Stimulated activated effector memory CD8-positive, alpha-beta T cell treated with anti-CD3 and anti-CD28 coated beads, Interleukin-12 subunit alpha, Interleukin-12 subunit beta, amount 100 ng/mL, for 72 hours (primary cell): ENCODE data around the gene MAP1B.
"Not testable (repeated sequence)": the region's sequence is repeated elsewhere in the genome, so short reads cannot be mapped to it uniquely, and the experiment has no call there.

Experiments used
- ATAC-seq: fragments of 150-1000 bp; cut with Tn5 transposase; 2 replicates; pipeline ENCODE4 v1.10.0; 2021
- DNase-seq, 2 donors: peaks; one replicate each; pipeline ENCODE4 v3.0.0; 2021 to 2022; ENCODE audit warnings: low spot score in 2 of 2
- H3K27ac Mint-ChIP-seq: one replicate; pipeline ENCODE4 v1.8.0; 2022; ENCODE audit warnings: mild to moderate bottlenecking, mixed read lengths
- H3K36me3 Mint-ChIP-seq: one replicate; pipeline ENCODE4 v1.8.0; 2022; ENCODE audit warnings: mild to moderate bottlenecking, mixed read lengths
- H3K4me1 Mint-ChIP-seq: one replicate; pipeline ENCODE4 v1.8.0; 2022; ENCODE audit warnings: mixed read lengths
- H3K4me3 Mint-ChIP-seq: one replicate; pipeline ENCODE4 v1.8.0; 2022; ENCODE audit warnings: mild to moderate bottlenecking, mixed read lengths
- H3K9me3 Mint-ChIP-seq: one replicate; pipeline ENCODE4 v1.8.0; 2022; ENCODE audit warnings: mixed read lengths

MAP1B gene

DNA sequence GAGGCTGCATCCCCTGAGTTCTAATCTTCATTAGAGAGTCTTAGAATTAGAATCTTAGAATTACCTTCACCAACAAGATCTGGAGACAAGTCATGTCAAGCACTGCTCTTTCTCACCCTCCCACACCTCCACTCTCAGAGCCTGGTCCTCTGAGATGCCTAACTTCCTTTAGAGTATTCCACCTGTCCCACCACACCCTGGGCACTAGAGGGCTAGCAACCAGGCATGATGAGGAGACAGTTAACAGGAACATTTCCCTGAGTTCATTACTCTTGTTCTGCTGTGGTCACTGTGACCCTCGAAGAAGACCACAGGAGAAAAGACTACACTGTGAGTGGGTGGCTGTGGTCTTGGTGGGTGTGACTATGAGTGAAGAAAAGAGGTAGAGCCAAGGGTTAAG lies 25.2 kb upstream of the MAP1B start:
- Mint-ChIP-seq H3K27ac (no peak overlapping the region), H3K9me3 (no peaks in the 10 kb centered on the region), H3K36me3 (no peaks in the 10 kb centered on the region), H3K4me1 (no peaks in the 10 kb centered on the region), H3K4me3 (no peak overlapping the region)
- ATAC-seq (no peak), DNase-seq (no peak)

DNA sequence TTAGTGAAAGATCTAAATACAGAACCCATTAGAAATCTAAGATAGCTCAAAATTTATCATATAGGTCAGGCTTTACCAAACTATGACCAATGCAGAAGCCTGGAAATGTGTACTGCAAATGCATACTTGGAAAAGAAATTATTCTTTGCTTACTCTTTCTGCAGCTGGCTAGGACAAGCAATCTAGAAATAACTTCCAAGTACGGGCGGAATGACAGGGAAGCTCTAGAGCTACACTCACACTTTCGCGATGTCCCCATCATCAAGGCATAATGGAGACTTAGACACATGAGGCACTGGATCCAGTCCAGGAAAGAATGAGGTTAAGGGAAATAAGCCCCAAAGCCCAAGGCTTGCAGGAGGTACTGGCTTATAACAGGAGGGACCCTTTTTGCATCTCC lies 22.4 kb upstream of the MAP1B start:
- DNase-seq (no peak), ATAC-seq (no peak)
- Mint-ChIP-seq H3K9me3 (no peaks in the 10 kb centered on the region), H3K4me1 (no peaks in the 10 kb centered on the region), H3K27ac (no peak overlapping the region), H3K36me3 (no peaks in the 10 kb centered on the region), H3K4me3 (no peak overlapping the region)

DNA sequence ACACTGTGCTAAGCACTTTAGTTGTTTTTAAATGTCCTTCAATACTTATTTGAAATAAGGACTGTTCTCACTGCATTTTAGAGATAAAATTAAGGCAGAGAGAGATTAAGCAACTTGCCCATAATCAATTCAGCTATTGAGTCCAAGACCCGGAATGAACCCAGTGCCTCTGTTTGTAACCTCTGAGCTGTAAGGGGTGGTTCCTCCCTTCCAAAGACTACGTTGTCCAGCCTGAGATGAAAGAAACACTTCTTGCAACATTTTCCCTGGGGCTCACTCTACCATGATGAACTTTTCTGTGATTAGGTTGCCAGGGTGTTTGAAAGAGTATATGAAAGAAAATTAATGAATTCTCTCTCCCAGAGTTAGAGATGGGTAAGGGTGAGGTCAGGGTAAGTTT lies 22.0 kb upstream of the MAP1B start:
- no peaks in the 10 kb centered on the region for H3K4me1 Mint-ChIP-seq
- H3K4me3 Mint-ChIP-seq, result no peak overlapping the region
- DNase-seq (no peak), ATAC-seq (no peak)
- H3K27ac Mint-ChIP-seq, result no peak overlapping the region
- no peaks in the 10 kb centered on the region for H3K9me3 Mint-ChIP-seq
- H3K36me3 Mint-ChIP-seq, result no peaks in the 10 kb centered on the region

DNA sequence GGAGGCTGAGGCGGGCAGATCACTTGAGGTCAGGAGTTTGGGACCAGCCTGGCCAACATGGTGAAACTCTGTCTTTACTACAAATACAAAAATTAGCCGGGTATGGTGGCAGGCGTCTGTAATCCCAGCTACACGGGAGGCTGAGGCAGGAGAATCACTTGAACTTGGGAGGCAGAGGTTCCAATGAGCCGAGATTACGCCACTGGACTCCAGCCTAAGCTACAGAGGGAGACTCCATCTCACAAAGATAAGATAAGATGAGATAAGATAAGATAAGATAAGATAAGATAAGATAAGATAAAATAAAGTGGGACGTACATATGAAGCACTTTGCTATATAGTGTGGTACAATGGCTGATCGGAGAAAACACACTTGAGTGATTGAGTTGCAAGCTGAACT lies 17.6 kb upstream of the MAP1B start:
- H3K9me3 Mint-ChIP-seq, DNase-seq, H3K27ac Mint-ChIP-seq, H3K36me3 Mint-ChIP-seq, ATAC-seq, H3K4me1 Mint-ChIP-seq, H3K4me3 Mint-ChIP-seq: not testable (repeated sequence)

DNA sequence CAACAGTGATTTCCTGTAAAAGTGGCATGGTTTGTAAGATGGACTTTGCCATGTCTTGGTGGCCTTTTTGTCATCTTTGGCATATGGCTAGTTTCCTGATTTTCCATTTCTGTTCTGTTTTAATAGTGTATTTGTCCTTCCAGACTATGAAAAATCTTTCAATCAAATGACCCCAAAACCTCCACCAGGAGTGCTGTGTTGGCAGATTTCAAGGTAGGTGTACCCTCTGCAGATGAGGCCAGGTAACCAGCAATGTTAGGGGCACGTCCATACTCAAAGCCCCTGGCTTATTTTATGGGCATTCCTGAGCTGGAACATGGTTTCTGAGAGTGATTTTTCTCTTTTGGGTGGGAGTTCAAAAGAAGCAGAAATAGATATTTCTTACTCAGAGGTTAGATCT lies 15.2 kb upstream of the MAP1B start:
- DNase-seq (no peak), ATAC-seq (no peak)
- Mint-ChIP-seq H3K4me3 (no peak overlapping the region), H3K36me3 (no peaks in the 10 kb centered on the region), H3K27ac (no peak overlapping the region), H3K9me3 (no peaks in the 10 kb centered on the region), H3K4me1 (no peaks in the 10 kb centered on the region)

DNA sequence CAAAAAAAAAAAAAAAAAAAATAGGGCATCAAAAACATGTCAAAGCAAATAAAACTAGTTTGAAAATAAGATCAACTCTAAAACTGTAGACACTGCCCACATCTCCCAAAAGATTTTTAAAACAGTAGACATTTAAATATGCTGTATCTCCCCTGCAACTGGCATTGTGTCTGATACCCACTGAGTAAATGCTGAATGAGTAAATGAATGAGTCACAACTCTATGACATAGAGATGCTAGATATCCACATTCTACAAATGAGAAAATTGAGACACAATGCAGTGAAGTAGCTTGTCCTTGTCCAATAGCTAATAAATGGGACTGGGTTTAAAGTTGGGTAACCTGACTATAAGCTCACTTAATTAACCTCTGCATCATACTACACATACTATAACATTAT lies 14.1 kb upstream of the MAP1B start:
- Mint-ChIP-seq H3K9me3 (no peaks in the 10 kb centered on the region), H3K36me3 (no peaks in the 10 kb centered on the region), H3K27ac (no peak overlapping the region), H3K4me1 (no peaks in the 10 kb centered on the region), H3K4me3 (no peak overlapping the region)
- ATAC-seq, result peak; percentile 51
- no peak for DNase-seq

DNA sequence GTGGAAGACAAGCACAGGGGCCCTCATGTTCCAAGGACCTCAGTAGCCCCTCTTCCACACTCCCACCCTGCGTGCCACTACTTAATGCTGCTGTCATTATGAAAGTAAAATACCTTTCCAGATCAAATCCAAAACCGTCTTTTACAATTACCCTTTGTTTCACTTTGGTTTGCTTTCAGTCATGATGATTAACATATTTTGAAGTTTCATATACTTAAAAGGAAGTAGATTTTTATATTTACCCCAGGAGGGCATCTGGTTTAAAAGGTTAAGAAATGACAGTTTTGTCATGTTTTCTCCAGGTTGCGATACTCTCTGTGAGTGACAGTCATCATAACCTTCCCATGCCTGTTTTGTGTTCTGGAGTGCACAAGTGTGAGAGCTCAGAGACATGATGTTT lies 13.5 kb upstream of the MAP1B start:
- no peaks in the 10 kb centered on the region for H3K36me3 Mint-ChIP-seq
- no peak overlapping the region for H3K4me3 Mint-ChIP-seq
- no peaks in the 10 kb centered on the region for H3K4me1 Mint-ChIP-seq
- no peaks in the 10 kb centered on the region for H3K9me3 Mint-ChIP-seq
- ATAC-seq (peak; percentile 64), DNase-seq (no peak)
- H3K27ac Mint-ChIP-seq, result no peak overlapping the region

DNA sequence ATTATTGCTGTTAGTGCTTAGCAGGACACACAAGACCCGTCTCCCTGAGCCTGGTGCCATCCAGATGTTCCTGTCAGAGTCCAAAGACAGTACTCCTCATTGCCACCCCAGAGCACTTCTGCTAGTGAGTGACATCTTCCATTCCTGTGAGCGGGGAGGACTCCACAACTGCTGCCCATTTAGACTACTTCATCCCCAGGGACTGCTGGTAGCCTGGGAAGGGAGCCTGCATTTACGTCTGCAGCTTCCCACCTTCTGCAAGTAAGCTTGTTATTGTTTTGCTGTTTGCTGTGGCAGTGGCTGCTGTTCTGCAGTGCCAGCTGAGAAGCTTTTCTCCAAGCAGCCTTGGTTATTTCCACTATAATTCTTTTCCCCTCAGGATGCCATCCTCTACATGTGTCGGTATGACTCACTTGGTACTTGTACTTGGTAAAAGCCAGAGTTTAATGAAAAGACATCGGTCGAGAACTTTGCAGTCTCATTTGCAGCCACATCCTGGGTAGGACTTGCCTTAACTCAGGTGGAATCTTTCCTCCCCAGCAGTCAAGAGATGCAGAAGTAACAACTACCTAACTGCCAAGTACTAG lies 10.6 kb upstream of the MAP1B start:
- peak; percentile 11 for ATAC-seq
- no peak for DNase-seq

DNA sequence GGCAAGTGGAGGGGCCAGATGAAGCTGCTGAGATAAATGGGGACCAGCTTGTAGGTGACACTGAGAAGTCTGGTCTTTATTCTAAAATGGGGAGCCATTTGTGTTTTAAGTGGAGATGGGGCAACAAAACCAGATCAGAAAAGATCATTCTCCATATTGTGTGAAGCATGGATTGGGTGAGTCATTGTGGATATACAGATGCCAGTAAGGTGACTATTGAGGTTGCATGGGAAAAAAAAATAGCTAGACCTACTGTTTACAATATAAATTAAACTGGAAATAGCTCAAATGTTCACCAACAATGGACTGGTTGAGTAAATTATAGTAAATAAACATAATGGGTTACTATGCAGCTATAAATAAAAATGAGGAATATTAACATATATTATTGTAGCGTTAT lies 5.4 kb upstream of the MAP1B start:
- H3K36me3 Mint-ChIP-seq, result no peaks in the 10 kb centered on the region
- H3K9me3 Mint-ChIP-seq, result no peaks in the 10 kb centered on the region
- no peak overlapping the region for H3K4me3 Mint-ChIP-seq
- no peak for DNase-seq
- no peak overlapping the region for H3K27ac Mint-ChIP-seq
- peaks cover 3% of the 10 kb centered on the region for H3K4me1 Mint-ChIP-seq
- no peak for ATAC-seq

More for the DNA sequence above, 10.6 kb upstream of the MAP1B start:
- Mint-ChIP-seq H3K4me3 (no peak overlapping the region), H3K36me3 (no peaks in the 10 kb centered on the region), H3K9me3 (no peaks in the 10 kb centered on the region), H3K27ac (no peak overlapping the region), H3K4me1 (no peaks in the 10 kb centered on the region)

DNA sequence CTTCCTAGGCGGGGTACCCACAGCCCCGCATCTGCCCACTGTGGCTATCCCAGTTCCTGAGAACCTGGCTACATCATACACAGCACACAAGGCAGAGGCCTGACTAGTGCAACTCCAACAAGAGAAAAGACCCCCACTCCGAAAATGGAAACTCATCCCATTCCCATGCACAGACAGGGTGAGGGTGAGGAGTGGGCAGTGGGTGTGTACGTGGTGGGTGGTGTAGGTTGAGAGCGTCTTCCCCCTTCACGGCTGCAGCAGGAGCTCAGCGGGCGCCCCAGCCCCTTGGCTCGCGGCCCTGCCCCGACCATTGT lies 501 bp upstream of the MAP1B start:
- H3K36me3 Mint-ChIP-seq, result no peaks in the 10 kb centered on the region
- H3K4me1 Mint-ChIP-seq, result peaks cover 11% of the 10 kb centered on the region

DNA sequence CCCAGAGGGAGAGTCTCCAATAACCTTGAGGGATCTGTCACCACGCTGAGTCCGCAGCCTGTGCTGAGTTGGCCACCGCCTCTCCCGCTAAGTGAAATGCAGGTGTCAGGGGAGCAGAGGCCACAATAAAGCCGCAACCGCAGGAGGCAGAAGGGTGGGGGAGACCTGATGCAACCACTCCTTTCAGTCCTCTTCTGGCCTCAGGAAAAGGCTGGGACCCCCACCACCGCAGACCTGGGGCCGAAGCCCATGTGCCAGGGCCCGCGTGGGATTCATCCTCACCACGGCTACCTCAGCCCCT lies 576 bp downstream of the MAP1B start:
- H3K4me1 Mint-ChIP-seq, result peaks cover 11% of the 10 kb centered on the region

More for the DNA sequence above, 501 bp upstream of the MAP1B start:
- Mint-ChIP-seq H3K27ac (no peak overlapping the region), H3K4me3 (peak overlapping the region; percentile 38), H3K9me3 (no peaks in the 10 kb centered on the region)
- DNase-seq, result no peak
- no peak for ATAC-seq

DNA sequence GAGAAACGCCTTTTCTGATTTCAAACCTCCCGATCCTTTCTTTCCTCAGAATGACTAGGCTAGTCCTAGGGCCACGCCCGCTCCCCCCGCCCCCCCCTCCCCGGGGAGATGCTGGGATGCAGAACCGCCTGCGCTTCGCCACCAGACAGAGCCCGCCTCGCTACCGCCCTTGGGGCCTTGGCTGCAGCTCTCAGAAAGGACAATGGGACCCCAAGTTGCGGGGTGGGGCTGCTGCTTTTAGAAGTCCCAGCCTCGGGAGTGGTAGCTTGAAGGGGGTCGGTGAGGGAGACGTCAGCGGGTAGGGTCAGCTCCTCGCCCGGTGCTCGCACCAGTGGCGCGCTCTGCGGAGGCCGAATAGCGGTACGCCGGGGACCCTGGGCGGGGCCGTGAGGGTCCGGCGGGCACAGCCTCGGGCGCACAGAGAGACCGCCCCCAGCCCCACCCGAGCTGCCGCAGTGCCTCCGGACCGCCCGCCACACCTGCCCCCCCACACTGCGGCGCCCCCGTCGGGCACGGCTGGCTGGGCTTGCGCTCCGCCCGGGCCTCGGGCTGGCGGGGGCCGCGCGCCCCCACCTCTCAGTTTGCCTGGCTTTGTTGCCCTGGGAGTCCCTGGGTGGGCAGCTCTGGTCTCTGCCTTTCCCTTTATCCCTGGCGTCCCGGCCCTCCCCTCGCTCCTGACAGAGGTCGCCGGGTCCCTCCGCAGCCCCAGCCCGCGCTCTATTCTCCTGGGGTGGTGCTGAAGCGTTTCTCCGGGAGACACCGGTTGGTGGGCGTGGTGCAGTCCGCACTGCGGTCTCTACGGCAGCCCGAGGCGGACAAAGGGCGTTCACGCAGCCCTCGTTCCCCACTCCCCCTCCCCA lies 1.2 kb downstream of the MAP1B start:
- H3K27ac Mint-ChIP-seq, result no peak overlapping the region

More for the DNA sequence above, 576 bp downstream of the MAP1B start:
- ATAC-seq, result peak; percentile 32
- Mint-ChIP-seq H3K36me3 (no peaks in the 10 kb centered on the region), H3K4me3 (peak overlapping the region; percentile 38), H3K27ac (no peak overlapping the region), H3K9me3 (no peaks in the 10 kb centered on the region)
- DNase-seq, result no peak

DNA sequence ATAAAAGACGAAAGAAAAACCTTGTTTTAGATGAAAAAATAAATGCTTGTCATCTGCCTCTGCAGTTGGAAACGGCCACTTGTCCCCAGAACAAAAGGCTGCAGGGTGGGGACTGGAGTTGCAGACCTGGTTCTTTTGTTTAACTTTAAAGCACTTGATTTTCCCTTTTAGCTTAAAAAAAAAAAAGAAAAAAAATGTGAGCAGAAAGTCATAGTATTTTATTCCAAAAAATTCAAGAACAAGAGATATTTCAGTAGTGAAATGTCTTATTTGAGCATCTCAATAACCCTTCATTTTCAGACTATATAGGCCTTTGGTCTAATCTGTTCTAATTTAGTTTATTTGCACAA lies 1.8 kb downstream of the MAP1B start:
- Mint-ChIP-seq H3K36me3 (no peaks in the 10 kb centered on the region), H3K4me3 (peak overlapping the region; percentile 38), H3K9me3 (no peaks in the 10 kb centered on the region), H3K4me1 (peaks cover 11% of the 10 kb centered on the region), H3K27ac (no peak overlapping the region)
- DNase-seq (no peak), ATAC-seq (no peak)

More for the DNA sequence above, 1.2 kb downstream of the MAP1B start:
- ATAC-seq (peak; percentile 29), DNase-seq (no peak)
- Mint-ChIP-seq H3K4me1 (peaks cover 11% of the 10 kb centered on the region), H3K36me3 (no peaks in the 10 kb centered on the region), H3K9me3 (no peaks in the 10 kb centered on the region), H3K4me3 (peak overlapping the region; percentile 38)

DNA sequence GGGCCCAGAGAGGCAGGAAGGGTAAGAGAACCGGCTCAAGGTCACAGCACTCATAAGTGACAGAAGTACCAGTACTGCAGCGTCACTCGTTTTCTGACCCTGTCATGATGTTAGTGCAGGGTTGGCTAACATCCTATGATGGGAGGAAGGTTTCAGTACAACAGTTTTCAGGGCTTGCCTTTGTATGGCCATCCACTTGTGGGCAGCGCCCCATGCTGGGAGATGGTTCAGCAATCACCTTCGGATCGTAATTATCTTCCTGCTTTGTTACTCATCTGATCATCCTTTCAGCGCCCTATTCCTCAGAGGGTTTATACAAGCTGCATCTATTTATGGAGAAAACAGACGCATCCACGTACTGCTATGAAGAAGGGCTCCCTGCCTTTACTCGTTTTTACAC lies 2.4 kb downstream of the MAP1B start:
- Mint-ChIP-seq H3K4me1 (peaks cover 11% of the 10 kb centered on the region), H3K4me3 (no peak overlapping the region), H3K9me3 (no peaks in the 10 kb centered on the region), H3K27ac (no peak overlapping the region), H3K36me3 (no peaks in the 10 kb centered on the region)
- no peak for DNase-seq
- no peak for ATAC-seq

DNA sequence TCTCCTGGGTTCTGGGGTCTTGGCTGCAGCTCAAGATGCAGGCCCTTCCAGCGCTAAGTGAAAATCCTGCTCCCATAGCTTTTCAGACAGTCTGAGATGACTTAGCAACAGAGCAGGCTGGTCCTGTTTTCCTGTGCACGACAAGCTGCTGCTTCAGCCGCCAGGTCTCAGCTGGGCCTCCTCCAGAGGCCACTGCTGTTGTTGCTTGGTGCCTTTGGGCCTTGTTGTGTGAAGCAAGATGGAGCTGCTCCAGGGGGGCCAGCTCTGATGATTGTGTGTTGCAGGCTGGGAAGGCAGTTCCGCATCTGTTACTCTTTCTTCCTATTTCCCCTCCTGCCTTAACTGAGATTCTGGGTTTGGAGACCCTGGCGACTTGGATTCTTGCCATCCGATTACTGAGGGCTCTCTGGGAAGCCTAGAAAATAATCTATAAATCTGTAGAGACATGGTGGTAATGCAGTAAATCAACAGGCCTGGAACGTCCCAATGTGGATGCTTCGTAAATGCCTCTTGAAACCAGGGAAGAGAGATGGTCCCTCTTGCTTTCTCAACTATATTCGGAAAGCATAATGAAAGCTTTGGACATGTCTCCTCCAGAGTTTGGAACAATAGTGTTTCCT lies 3.2 kb downstream of the MAP1B start:
- no peaks in the 10 kb centered on the region for H3K36me3 Mint-ChIP-seq
- H3K9me3 Mint-ChIP-seq, result no peaks in the 10 kb centered on the region
- no peak for ATAC-seq
- no peak for DNase-seq
- no peak overlapping the region for H3K27ac Mint-ChIP-seq
- no peak overlapping the region for H3K4me3 Mint-ChIP-seq
- peaks cover 11% of the 10 kb centered on the region for H3K4me1 Mint-ChIP-seq

DNA sequence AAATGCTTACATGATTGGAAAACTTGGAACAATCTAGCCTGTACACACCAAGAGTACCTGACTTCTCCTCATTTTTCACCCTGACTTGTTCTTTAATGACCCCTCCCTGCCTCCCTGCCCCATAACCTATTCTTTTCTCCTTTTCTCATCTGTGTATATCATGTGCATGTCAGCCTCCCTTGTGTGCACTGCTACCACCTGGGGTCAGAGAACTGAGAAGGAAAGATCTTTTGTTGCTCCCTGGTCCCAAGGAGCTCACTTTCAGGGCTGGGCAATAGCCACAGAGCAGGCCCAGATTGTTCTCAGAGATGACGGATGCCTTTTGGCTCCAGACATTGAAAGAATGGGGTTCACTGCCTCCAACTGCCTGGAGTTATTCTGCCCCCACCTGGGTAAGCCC lies 5.1 kb downstream of the MAP1B start:
- Mint-ChIP-seq H3K4me3 (no peak overlapping the region), H3K36me3 (no peaks in the 10 kb centered on the region), H3K27ac (no peak overlapping the region), H3K4me1 (peaks cover 6% of the 10 kb centered on the region), H3K9me3 (no peaks in the 10 kb centered on the region)
- DNase-seq (no peak), ATAC-seq (no peak)
